Adrenal gland (tissue), 12 donors: ENCODE results near the gene CACNA1C. TPM values are rescaled to one million over a fixed set of nuclear protein-coding genes. Genes with fewer than 3 reads are reported as not detected.
A peak's percentile ranks its signal among the peaks of the same experiment; 100 is the strongest.

ENCODE experiments used
- DNase-seq, 7 donors: peaks; one replicate each; pipeline ENCODE4 v3.0.0-alpha.2; 2019 to 2020
- H3K27ac ChIP-seq, 5 donors: fragments of 200-600 bp; sonication (generic) in 4 of 5; 1 replicate in 3 of 5; 2 replicates in 2 of 5; pipeline versions ENCODE4 v1.5.1 to v1.8.0; 2016 to 2020; ENCODE audit warnings: mild to moderate bottlenecking in 1 of 5
- H3K27me3 ChIP-seq: fragments of 200-600 bp; 2 replicates; pipeline ENCODE4 v1.8.0; 2021
- H3K36me3 ChIP-seq, 2 donors: fragments of 200-600 bp; replicated peaks in 1 of 2; 1 replicate in 1 of 2; 2 replicates in 1 of 2; pipeline versions ENCODE4 v1.5.1 to v1.8.0; 2018 to 2022
- H3K4me1 ChIP-seq, 2 donors: fragments of 200-600 bp; replicated peaks in 1 of 2; 1 replicate in 1 of 2; 2 replicates in 1 of 2; pipeline versions ENCODE4 v1.5.1 to v1.8.0; 2018 to 2021
- H3K4me3 ChIP-seq, 4 donors: fragments of 200-600 bp; sonication (generic) in 3 of 4; one replicate each; pipeline ENCODE4 v1.5.1; 2016 to 2018
- H3K9me3 ChIP-seq, 3 donors: fragments of 200-600 bp; sonication (generic) in 1 of 3; replicated peaks in 1 of 3; 1 replicate in 2 of 3; 2 replicates in 1 of 3; pipeline versions ENCODE4 v1.5.1 to v1.8.0; 2016 to 2021
- POLR2A ChIP-seq, 2 donors: fragments of 450-650 bp; IDR thresholded peaks; one replicate each; pipeline ENCODE4 v1.6.1; 2017; ENCODE audit warnings: antibody characterized with exemption in 2 of 2, mild to moderate bottlenecking in 2 of 2, moderate library complexity in 1 of 2
- WGBS, 4 donors: extraction: QIAGEN DNeasy Blood & Tissue Kit in 2 of 4; methylation state at CpG; one replicate each; pipeline versions ENCODE4 v1.1.5 to v1.1.7; 2013 to 2017; 5-methylcytosine and 5-hydroxymethylcytosine counted together
- intact Hi-C, 2 donors: fragments of 100-400 bp; cut with DNase I; formaldehyde crosslinking; loops; one replicate each; pipeline versions ENCODE4 v1.14.1 to v1.15.0; 2022 to 2023
- polyA plus RNA-seq, 3 donors: library from polyadenylated mRNA; stranded (reverse); fragments of 200-250 nt in 2 of 3; fragments of 350-450 nt in 1 of 3; fragmentation: Illumina TruSeq in 1 of 3; extraction: RNeasy Lipid Tissue Mini Kit (QIAGEN cat#74804) in 1 of 3; gene quantifications; one replicate each; pipeline ENCODE4 v1.2.3, GENCODE V29; 2013 to 2014
- total RNA-seq, 9 donors: library from RNA; depleted of rRNA in 4 of 9; stranded (reverse); fragments of >200 nt in 4 of 9; fragments of 120-200 nt in 1 of 9; fragmentation: NEBNext Ultra II Directional in 1 of 9; extraction: Animal tissue kit (Norgen Biotek cat#: 25700) in 1 of 9; gene quantifications; one replicate each; pipeline versions ENCODE4 v1.1.0 to v1.2.4, GENCODE V29; 2013 to 2023
- TF ChIP-seq, protein P1 (sequence below), 6 experiments: fragments of 450-650 bp in 4 of 6; fragments of 200-600 bp in 2 of 6; sonication (generic) in 1 of 6; IDR thresholded peaks; 1 replicate in 5 of 6; 2 replicates in 1 of 6; pipeline versions ENCODE4 v1.5.1 to v1.8.0; 2016 to 2021; ENCODE audit warnings: antibody characterized with exemption in 6 of 6, mild to moderate bottlenecking in 2 of 6, moderate library complexity in 1 of 6
- donor health status: healthy with polysubstance abuse.
- donor health status: Bipolar disorder and iron deficiency.
- donor health status: DM: yes; HTN: yes; CAD: no.
- donor health status: DM: no; HTN: no; CAD: no.
- donor health status: DM: no; HTN: no; CAD: no.
- donor health status: DM: yes; HTN: yes; CAD: no.

Gene CACNA1C
- total and polyA plus RNA-seq, 12 donors, result 1.4 to 5.8 (median 3.5) TPM

DNA sequence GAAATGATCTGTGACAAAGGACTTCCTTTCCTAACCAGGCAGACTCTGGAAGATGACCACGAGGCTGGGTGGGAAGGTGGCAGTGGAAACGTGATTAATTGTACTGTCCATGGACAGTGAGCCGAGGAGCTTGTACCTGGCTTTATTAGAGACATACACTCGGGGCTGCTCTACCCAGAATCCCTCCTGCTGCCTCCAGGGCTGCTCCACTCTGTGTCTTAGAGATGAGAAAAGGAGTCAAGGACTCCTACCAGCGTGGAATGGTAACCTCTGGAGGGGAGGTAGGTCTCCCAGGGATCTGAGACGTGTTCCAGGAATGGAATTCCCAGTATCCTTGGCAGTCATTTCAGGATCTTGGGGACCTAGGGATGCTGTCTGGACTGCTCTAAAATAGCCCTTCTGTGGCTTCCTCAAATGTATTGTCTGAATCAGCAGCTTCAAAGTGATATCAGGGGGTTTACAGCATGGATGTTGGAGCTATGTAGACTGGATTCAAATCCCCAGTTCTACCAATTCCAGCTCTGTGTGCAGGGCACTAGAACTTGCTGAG is 237.8 kb downstream of the CACNA1C start:
- H3K27me3 ChIP-seq, result no peaks in the 10 kb centered on the region
- H3K4me3 ChIP-seq, result no peak overlapping the region
- peak in 1 of 7 donors; percentile 43 for DNase-seq
- H3K9me3 ChIP-seq, result no peaks in the 10 kb centered on the region
- no peak for TF ChIP-seq POLR2A (IDR thresholded peaks at IDR 0.05)
- TF ChIP-seq, protein P1, sequence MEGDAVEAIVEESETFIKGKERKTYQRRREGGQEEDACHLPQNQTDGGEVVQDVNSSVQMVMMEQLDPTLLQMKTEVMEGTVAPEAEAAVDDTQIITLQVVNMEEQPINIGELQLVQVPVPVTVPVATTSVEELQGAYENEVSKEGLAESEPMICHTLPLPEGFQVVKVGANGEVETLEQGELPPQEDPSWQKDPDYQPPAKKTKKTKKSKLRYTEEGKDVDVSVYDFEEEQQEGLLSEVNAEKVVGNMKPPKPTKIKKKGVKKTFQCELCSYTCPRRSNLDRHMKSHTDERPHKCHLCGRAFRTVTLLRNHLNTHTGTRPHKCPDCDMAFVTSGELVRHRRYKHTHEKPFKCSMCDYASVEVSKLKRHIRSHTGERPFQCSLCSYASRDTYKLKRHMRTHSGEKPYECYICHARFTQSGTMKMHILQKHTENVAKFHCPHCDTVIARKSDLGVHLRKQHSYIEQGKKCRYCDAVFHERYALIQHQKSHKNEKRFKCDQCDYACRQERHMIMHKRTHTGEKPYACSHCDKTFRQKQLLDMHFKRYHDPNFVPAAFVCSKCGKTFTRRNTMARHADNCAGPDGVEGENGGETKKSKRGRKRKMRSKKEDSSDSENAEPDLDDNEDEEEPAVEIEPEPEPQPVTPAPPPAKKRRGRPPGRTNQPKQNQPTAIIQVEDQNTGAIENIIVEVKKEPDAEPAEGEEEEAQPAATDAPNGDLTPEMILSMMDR (IDR thresholded peaks at IDR 0.05), result no peak
- no peak overlapping the region for H3K27ac ChIP-seq
- WGBS, 4 donors, result 71 to 82% (median 76%) methylated on average over 5 to 6 of the region's 6 CpGs
- no peaks in the 10 kb centered on the region for H3K36me3 ChIP-seq
- H3K4me1 ChIP-seq, result no peaks in the 10 kb centered on the region
- intact Hi-C loops, result no loop called here

GRCh38 chr12:2291182-2291832 is 238.5 kb downstream of the CACNA1C start:
- peak in 5 of 7 donors; percentile 33 to 58 (median 39) for DNase-seq
- WGBS, 4 donors, result 74 to 77% (median 75%) methylated on average over 15 of the region's 15 CpGs
- Histone ChIP-seq H3K4me3 (no peak overlapping the region), H3K4me1 (no peaks in the 10 kb centered on the region), H3K27ac (no peak overlapping the region), H3K36me3 (no peaks in the 10 kb centered on the region), H3K27me3 (no peaks in the 10 kb centered on the region), H3K9me3 (no peaks in the 10 kb centered on the region)
- intact Hi-C loops, result no loop called here
- TF ChIP-seq, protein P1 (IDR thresholded peaks at IDR 0.05), result peak; percentile 56 to 81 (median 70)
- no peak for TF ChIP-seq POLR2A (IDR thresholded peaks at IDR 0.05)

- Histone ChIP-seq H3K27ac (no peak overlapping the region), H3K4me1 (no peaks in the 10 kb centered on the region)
- 66 to 84% (median 77%) methylated on average over 3 of the region's 3 CpGs for WGBS, 4 donors
These were observed 239.2 kb downstream of the CACNA1C start for GRCh38 chr12:2291947-2292346.

GRCh38 chr12:2292560-2292959 is 239.8 kb downstream of the CACNA1C start:
- WGBS, 4 donors, result 83 to 89% (median 85%) methylated on average over 6 of the region's 6 CpGs
- no peaks in the 10 kb centered on the region for H3K9me3 ChIP-seq
- TF ChIP-seq POLR2A (IDR thresholded peaks at IDR 0.05), result no peak
- TF ChIP-seq, protein P1 (IDR thresholded peaks at IDR 0.05), result no peak
- no peaks in the 10 kb centered on the region for H3K4me1 ChIP-seq
- no peak overlapping the region for H3K4me3 ChIP-seq
- H3K36me3 ChIP-seq, result no peaks in the 10 kb centered on the region
- H3K27ac ChIP-seq, result no peak overlapping the region
- no peak for DNase-seq
- no peaks in the 10 kb centered on the region for H3K27me3 ChIP-seq
- intact Hi-C loops, result no loop called here

More at GRCh38 chr12:2291947-2292346, 239.2 kb downstream of the CACNA1C start:
- Histone ChIP-seq H3K27me3 (no peaks in the 10 kb centered on the region), H3K9me3 (no peaks in the 10 kb centered on the region), H3K4me3 (no peak overlapping the region), H3K36me3 (no peaks in the 10 kb centered on the region)
- DNase-seq, result no peak
- TF ChIP-seq POLR2A (IDR thresholded peaks at IDR 0.05), result no peak
- TF ChIP-seq, protein P1 (IDR thresholded peaks at IDR 0.05), result no peak
- intact Hi-C loops, result no loop called here
